Activated CD4-positive, CD25-positive, alpha-beta regulatory T cell treated with anti-CD3 and anti-CD28 coated beads, Interleukin-2, amount 50 U/mL, for 72 hours (primary cell): ENCODE measurements around the gene LIMA1.
"Not testable (repeated sequence)": the region's sequence is repeated elsewhere in the genome, so short reads cannot be mapped to it uniquely, and the experiment has no call there.

Source experiments
- DNase-seq: peaks from one replicate; pipeline ENCODE4 v3.0.0; 2021

LIMA1 gene

GRCh38 chr12:50184261-50184660, 99.1 kb downstream of the LIMA1 start:
- DNase-seq, result no peak

- no peak for DNase-seq
Observed at GRCh38 chr12:50182461-50182860, 100.9 kb downstream of the LIMA1 start.

- DNase-seq, result no peak
Observed at GRCh38 chr12:50181691-50182090, 101.6 kb downstream of the LIMA1 start.

GRCh38 chr12:50175716-50176026, 107.6 kb downstream of the LIMA1 start:
- no peak for DNase-seq

DNA sequence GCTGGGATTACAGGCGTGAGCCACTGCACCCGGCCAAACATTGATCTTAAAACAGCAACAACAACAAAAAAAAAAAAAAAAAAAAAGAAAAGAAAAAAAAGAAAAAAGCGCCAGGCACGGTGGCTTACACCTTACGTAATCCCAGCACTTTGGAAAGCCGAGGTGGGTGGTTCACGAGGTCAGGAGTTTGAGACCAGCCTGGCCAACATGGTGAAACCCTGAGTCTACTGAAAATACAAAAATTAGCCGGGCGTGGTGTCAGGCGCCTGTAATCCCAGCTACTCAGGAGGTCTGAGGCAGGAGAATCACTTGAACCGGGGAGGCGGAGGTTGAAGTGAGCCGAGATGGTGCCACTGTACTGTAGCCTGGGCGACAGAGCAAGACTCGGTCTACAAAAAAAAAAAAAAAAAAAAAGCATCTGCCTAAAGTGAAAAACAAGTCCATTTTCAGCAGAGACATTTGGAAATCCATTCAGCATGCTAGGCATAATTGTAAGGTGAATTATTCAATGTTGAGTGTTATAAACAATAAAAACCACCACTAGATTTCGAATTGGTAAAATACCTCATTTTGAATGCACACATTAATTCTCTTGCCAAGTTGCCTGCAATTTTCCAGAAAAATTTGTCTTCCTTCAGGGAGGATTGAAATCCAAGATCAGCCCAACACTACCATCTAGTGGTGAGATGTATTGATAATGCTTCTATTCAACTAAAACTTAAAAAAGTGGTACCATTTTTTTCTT, 108.2 kb downstream of the LIMA1 start:
- DNase-seq, result no peak

GRCh38 chr12:50167049-50167828, 116.1 kb downstream of the LIMA1 start, which contains the start of gene CERS5:
TSS of gene CERS5 (minus strand) at chr12:50167369. CDS start at chr12:50167297, 72 bp downstream.
- DNase-seq, result peak; percentile 97

GRCh38 chr12:50166799-50167048, 116.6 kb downstream of the LIMA1 start:
- DNase-seq, result peak; percentile 75

GRCh38 chr12:50164963-50165362, 118.4 kb downstream of the LIMA1 start:
- DNase-seq, result no peak

GRCh38 chr12:50162230-50162629, 121.1 kb downstream of the LIMA1 start:
- DNase-seq, result no peak

GRCh38 chr12:50160643-50161042, 122.7 kb downstream of the LIMA1 start:
- DNase-seq, result no peak

DNA sequence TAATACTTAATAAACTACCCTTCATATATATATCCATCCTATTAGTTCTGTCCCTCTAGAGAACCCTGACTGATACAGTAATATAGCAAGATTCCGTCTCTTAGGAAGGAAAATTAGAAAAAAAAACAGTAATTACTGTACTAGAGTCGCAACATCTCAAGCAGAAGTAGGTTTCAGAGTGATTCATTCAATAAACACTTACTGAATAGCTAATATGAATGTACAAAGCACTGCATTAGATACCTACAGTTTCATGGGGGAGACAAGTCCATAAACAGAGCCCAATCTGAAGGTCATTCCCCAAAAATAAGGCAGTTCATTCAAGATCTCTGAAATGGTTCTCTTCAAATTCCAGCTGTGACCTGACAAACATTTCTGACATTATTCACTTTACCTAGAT, 126.1 kb downstream of the LIMA1 start:
- no peak for DNase-seq

GRCh38 chr12:50156641-50157040, 126.7 kb downstream of the LIMA1 start:
- no peak for DNase-seq

GRCh38 chr12:50154947-50155346, 128.4 kb downstream of the LIMA1 start:
- DNase-seq, result not testable (repeated sequence)

- no peak for DNase-seq
Observed at GRCh38 chr12:50151047-50151687, 132.2 kb downstream of the LIMA1 start.

DNA sequence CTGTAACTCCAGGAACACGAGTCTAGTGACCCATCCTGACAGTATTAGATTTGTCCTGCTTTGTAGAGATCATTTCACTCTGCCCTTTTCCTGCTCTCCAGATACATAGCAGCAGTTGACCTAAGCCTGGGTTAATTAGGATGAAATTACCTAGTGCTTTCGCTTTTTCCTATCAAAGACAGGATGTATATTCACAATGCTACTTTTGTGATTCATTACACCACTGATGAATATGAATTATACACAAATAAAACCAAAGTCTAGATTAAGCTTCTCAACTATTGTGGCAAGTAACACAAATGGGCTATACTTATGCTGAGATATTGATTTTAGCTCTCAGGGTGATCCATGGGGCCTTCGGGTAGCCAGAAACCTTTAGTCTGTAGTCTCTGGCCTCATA, 134.0 kb downstream of the LIMA1 start:
- no peak for DNase-seq

DNA sequence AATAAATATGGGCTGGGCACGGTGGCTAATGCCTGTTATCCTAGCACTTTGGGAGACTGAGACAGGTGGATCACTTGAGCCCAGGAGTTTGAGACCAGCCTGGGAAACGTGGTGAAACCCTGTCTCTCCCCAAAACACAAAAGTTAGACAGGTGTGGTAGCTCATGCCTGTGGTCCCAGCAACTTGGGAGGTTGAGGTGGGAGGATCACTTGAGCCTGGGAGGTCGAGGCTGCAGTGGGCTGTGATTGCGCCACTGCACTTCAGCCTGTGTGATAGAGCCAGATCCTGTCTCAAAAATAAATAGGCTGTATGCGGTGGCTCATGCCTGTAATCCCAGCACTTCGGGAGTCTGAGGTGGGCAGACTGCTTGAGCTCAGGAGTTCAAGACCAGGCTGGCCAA, 135.3 kb downstream of the LIMA1 start:
- not testable (repeated sequence) for DNase-seq

DNA sequence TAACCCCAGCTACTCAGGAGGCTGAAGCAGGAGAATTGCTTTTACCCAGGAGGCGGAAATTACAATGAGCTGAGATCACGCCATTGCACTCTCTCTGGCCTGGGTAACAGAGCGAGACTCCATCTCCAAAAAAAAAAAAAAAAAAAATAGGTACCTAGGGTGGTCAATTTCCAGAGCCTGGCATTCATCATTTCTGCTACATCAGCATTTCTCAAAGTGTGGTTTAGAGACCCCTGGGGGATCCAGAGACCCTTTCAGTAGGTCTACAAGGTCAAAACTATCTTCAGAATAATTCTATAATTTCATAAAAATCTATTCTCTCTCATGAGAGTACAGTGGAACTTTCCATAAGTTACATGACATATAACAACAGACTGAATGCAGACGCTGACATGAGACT, 136.0 kb downstream of the LIMA1 start:
- no peak for DNase-seq

DNA sequence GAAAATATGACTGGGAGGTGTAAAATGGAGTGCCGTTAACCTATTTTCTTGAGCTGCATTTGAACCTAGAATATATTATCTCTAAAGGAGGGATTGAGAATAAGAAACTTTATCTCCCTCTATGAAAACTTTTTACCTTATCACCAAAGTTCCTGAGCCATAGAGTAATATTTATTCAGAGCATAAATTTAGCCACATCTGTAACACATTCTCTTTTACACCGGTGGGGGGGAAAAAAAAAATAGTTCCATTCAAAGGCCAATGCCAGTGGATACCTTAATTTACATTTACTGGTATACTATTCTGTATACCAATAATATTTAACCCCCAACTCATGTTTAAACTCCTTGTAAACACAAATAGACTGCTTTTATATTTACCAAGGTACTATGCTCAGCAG, 137.9 kb downstream of the LIMA1 start:
- no peak for DNase-seq

DNA sequence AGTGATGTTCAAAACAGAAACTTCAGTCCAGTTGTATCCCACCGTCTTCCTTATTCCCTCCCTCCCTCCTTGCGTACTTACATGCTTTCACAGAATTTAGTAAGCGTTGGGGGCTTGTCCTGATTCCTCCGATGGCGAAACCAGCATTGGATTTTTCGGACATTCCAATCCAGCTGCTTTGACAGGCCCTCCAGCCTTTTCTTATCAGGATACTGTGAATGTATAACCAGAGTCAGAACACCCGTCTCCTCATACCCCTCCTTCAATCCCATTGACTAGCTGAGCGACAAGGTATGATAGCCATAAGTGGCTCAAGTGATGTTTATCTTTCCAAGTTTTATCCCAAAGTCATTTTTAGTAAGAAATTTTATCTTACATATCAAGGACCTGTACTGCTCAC, 140.3 kb downstream of the LIMA1 start:
- DNase-seq, result no peak

DNA sequence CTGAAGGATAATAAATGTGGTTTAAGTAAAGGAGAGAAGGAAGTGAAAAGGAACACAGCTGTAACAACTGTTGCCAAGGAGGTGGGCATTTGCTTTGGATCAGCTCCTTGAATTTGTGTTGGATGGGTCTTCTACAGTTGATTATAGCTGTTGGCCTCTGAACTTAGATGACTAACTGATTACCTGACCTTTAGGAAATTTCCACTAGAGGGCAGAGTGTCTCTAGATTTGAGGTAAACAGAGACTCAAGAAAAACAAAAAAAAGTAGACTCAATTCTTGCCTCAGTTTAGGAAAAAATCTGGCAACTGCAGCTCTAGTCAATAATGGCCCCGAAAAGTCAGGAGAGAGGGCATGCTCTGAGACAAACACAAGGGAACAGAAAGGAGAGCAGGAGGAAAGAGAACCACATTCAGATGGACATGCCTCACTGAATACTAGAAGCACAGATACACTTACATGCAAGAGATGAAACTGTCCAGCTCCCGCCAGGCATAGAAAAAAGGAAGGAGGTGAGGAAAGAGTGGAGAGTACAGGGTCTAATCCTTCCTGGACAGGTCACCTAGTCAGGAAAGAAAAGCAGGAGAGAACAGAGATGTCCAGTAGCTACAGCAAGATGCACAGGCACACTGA, 150.7 kb downstream of the LIMA1 start:
- no peak for DNase-seq

- no peak for DNase-seq
Observed at GRCh38 chr12:50129290-50129689, 154.0 kb downstream of the LIMA1 start.

- no peak for DNase-seq
Observed at GRCh38 chr12:50127546-50127945, 155.8 kb downstream of the LIMA1 start.
